ENCODE measurements around the gene RAD54L.
A peak's percentile ranks its signal among the peaks of the same experiment; 100 is the strongest.
"Not testable (repeated sequence)": the region's sequence is repeated elsewhere in the genome, so short reads cannot be mapped to it uniquely, and the experiment has no call there.

The RAD54L gene

DNA sequence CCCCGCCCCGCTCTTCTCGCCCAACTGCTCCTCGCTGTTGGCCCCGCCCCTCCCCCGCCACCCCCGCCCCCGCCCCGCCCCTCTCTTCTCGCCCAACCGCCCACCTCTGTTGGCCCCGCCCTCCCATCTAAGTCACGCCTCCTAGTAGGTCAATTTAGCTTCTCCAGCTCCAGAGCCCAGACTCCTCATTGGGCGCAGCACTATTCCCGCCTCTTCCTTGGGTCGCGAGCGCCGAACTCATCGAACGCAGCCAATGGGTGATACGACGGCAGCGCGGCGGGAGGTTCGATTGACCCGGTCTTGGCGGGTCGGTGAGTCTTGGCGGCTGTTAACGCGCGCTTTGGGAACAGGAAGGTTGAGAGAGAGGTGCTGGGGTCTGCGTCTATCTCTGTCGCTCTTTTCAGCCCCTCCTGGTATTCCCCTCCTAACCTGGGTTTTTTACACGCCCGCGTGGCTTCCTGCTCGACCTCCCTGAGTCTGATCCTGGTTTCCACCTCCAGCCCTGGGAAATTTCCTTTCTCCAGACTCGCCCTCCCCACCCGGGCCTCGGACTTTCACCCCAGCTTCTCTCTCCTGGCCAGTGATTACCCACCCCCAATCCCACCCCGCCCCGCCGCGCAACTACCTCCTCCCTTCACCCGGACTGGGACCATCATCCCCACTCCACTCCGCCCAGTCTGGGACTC, at the start of gene RAD54L:
Gene RAD54L, plus strand, starts transcription at position 328 of the 686 bp plus-strand sequence. CDS start 643 bp downstream, outside the sequence.
- peak; percentile 92 for DNase-seq

DNA sequence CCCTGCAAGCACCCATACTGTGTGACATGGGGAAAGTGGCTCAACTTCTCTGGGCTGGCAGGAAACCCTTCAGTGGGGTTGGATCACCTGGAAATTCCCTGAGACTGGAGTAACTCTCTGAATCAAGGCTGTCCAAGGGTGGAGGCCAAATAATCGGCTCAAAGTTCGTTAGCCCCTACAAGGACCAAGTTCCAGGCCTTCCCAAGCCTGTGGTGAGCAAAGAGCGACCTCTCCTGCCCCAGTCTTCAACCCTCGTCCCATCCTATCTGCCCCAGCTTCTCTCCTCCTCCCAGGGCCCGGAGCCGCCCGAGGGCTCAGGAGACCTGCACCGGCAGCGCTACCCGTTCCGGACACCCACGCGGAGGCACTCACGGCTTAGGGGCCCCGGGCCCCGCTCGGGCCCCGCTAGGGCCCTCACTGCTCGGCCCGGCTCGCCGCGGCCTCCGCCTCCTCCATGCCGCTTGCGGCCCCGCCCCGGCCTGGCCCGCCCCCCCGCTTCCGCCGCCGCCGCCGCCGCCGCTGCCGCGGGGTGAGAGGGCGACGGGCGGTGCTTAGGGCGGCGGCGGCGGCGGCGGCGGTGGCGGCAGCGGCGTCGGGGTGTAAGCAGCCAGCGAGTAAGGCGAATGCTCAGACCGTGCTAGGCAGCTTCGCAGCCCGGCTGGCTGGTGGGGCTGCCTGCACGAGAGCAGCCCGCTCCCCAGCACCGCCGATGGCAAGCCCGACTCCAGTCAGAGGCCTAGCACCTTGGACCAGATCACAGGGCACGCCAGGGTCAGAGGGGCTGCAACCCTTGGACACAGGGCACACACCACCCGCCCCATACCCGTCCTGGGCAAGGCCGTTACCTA, 49.4 kb upstream of the RAD54L start, which contains the start of gene POMGNT1:
Gene POMGNT1, minus strand, starts transcription at position 471 of the 848 bp plus-strand sequence. CDS start 613 bp downstream, outside the sequence.
- peak; percentile 76 for DNase-seq

DNA sequence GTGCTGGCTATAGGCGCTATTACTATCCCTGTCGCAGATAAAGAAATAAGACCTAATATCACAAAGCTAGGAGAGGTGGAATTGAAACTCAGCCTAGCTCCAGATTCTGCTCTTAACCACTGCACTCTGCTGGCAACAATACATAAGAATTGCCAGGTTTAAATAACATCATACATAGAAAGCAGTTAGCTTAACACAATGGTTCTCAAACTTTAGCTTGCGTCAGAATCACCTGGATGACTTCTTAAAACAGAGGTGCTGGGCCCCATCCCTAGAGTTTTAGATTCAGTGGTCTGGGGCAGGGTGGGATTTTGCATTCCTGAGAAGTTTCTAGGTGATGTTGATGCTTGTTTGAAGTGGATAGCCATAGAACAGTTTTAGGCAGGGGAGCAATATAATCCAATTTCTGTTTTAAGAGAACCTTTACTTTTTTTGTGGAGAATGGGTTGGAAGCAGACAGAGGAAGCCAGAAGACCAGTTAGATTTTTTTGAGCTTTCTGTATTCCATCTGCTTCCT, 48.3 kb upstream of the RAD54L start:
- no peak for DNase-seq

DNA sequence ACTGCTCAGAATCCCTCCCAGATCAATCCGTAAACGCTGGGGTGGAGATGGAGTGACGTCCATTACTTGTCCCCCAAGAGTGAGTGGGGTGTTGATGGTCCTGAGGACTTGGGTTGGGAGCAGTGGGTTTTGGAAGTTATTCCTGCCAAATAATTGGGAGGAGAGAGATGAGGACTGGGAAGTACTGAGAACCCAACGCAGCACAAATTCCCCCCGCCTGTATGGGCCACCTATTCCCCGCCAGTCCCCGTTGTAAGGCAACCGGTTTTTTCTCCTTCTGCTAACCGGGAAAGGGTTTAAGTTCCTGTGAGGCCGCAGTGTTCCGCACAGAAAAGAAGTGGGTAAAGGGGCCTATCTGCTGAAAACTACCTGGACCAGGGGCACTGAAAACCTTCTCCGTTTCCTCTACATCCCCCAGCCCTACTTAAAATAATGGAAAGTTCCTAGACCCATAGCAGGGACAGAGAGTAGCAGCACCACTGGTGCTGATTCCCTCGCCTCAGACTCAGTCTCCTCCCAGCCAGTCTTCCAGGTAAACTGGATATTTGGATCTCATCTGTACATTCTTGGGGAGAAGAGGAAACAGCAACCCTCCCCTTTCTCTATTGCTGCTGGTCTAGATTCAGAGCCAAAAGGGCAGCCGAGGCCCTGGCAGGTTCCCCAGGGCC, 43.7 kb upstream of the RAD54L start:
- DNase-seq, result no peak

DNA sequence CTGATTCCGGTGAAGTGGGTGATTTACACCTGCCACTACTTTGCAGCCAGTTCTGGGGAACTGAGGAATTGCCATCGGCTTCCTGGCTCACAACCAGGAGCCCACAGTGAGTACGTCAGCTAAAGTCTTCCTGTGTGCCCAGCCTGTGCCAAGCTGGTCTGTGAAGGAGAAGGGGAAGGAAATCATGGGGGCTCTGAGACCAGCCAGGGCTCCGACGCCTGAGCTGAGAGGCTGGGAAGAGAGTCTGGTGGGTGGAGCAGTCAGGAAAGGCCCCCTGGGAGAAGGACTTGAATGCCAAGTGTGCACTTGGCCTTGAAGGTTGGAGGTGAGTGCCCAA, 43.2 kb upstream of the RAD54L start:
- DNase-seq, result no peak

DNA sequence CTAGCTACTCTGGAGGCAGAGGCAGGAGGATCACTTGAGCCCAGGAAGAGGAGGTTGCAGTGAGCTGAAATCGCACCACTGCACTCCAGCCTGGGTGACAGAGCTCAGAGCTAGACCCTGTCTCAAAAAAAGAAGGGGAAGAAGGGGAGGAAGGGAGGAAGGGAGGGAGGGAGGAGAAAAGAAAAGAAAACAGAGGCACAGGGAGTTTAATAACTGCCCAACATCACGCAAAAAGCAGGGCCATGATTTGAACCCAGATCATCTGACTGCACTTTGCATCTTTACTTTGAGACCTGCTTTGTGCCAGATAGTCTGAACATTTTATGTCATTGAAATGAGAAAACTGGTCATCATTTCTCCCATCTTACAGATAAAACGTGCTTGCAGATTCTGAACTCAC, 42.4 kb upstream of the RAD54L start:
- DNase-seq, result no peak

DNA sequence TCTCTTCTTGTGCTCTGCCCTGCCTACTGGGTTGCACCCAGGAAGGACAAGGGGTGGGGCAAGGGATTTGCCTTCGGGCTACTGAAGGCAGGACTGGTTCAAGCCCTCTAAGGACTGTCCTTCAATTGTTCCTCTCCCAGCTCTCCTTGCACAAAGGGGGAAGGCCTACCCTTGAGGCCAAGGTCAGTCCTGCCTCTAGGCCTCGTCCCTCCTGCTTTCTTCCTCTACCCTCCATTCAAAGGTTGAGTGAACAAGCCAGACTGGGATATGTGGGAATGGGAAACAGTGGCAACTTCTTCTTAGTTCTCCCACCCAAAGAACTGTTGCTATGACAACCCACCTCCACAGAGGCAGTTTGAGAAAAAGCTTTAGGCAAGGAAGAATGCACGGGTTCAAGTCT, 41.8 kb upstream of the RAD54L start:
- no peak for DNase-seq

DNA sequence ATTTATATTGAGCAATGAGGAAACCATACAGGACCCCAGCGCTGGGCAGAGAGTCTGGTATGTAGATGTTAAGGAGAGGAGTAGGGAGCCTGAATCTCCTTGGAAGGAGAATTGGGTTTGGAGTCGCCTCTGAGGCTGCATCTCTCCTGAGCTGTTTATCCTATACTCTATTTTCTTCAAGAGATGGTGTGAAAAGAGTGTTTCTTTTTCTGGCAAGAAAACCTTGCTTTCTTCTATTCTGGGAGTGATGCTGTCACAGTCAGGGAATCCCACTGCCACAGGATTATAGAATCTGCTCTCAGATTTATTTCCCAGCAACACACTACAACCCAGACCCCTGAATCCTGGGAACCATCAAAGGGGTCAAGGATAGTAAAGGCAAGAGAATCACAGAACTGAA, 41.2 kb upstream of the RAD54L start:
- no peak for DNase-seq

DNA sequence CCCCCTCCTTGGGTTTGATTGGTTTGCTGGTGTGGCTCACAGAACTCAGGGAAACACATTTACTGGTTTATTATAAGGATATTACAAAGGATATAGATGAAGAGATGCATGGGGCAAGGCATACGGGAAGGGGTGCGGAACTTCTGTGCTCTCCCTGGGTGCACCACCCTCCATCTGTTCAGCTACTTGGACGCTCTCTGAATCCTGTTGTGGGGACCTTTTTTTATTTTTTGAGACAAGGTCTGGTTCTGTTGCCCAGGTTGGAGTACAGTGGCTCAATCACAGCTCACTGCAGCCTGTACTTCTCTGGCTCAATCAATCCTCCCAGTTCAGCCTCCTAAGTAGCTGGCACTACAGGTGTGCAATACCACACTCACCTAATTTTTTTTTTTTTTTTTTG, 37.0 kb upstream of the RAD54L start:
- DNase-seq, result no peak

DNA sequence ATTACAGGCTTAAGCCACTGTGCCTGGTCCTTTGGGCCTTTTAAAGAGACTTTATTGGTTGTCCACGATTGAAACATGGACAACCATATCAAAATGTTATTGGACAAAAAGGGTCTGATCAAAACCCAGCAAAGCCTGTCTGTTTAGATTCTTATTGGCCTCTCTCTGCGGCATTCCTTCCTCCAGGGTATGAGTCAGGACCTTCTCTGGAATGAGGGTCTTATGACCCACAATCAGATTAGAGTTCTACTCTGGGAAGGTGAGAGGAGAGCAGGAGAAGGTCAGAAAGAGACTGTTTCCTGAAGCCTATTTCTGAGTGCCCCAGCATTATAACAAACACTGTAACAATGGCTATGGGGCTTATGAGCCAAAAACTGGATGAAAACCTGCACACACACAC, 36.5 kb upstream of the RAD54L start:
- no peak for DNase-seq

DNA sequence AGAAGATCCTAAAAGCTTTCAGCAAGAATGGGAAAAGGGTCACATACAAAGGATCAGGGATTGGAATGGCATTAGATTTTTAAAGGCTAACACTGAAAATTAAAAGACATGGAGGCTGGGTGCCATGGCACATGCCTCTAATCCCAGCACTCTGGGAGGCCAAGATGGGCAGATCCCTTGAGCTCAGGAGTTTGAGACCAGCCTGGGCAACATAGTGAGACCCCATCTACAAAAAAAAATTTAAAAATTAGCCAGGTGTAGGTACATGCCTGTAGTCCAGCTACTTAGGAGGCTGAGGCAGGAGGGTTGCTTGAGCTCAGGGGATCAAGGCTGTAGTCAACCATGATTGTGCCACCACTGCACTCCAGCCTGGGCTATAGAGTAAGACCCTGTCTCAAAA, 32.1 kb upstream of the RAD54L start:
- DNase-seq, result no peak

DNA sequence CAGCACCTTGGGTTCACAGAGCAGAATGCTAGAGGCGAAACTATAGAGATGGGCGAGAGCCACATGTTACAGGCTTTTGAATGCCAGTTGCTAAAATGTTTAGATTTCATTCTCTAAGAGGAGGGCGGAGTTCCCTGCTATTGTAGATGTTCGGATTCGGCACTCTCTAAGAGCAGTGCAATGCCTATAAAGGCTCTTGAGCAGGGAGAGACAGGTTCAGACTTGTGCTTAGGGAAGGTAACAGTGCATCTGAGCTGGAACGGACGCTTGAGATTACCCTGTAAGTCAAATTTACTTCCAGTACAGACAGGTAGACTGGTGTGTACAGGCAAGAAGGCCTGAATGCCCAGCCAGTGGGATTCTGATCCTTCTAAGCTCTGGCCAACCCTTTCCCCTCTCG, 29.1 kb upstream of the RAD54L start:
- DNase-seq, result no peak

DNA sequence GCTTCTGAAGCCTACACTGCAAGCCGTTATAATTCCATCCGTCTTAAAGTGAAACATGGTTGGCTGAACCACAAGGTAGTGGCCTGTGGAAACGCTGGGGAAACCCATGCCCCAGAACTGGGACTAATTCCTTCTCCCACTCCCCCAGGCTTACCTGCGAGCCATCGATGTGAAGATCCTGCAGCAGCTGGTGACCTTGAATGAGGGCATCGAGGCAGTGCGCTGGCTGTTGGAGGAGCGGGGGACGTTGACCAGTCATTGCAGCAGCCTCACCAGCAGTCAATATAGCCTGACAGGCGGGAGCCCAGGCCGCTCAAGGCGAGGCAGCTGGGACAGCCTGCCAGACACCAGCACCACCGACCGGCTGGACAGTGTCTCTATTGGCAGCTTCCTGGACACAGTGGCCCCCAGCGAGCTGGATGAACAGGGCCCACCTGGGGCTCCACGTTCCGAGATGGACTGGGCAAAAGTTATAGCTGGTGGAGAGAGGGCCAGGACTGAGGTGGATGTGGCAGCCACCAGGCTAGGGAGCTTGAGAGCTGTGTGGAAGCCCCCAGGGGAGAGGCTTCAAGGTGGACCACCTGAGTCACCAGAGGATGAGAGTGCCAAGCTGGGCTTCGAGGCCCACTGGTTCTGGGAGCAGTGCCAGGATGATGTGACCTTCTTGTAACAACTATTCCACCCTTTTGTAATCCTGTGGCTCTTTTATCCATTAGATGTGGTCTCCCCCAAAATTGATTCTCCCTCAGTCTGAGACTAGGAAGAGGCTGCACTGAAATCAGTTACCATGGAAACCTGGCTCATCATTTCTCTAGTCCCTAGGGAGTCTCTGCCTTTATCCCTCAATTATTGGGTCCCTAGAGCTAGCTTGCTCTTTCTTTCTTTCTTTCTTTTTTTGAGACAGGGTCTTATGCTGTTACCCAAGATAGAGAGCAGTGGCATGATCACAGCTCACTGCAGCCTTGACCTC, 27.7 kb upstream of the RAD54L start:
- no peak for DNase-seq

DNA sequence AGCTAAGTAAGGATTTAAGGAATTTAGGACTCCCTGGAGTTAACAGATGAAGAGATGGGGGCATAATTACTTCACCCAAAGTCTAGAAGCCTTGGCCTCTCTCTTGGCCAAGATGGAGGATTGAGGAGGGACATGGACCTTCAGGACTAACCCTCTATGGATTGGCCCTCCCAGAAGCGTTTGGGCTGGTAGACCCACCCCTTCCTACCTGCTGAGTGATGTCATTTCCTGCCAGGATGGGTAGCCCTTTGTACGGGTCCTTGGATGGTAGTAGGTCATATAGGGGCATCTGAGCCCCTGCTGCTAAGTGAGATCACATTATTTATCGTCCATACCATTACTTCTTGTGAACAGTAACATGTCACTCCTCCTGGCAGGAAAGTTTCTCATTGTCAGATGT, 26.8 kb upstream of the RAD54L start:
- no peak for DNase-seq

DNA sequence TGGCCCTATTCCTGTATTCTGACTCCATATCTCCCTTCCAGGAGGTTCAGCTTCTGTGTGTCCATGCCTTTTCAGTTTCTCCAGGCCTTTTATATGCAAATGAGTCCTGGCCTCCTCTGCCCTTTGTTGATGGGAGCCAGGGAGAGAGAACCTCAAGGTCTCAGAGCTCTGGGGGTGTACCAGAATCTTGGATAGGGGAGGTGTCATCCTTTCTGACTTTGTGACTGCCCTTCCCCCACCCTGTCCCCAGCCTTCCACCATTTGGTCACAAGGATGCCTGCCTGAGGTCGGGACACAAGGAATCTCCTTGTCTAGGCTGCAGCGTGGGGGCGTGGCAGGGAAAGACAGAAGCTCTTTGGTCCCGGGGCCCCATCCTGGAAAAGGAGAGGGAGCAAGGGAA, 25.8 kb upstream of the RAD54L start:
- no peak for DNase-seq

DNA sequence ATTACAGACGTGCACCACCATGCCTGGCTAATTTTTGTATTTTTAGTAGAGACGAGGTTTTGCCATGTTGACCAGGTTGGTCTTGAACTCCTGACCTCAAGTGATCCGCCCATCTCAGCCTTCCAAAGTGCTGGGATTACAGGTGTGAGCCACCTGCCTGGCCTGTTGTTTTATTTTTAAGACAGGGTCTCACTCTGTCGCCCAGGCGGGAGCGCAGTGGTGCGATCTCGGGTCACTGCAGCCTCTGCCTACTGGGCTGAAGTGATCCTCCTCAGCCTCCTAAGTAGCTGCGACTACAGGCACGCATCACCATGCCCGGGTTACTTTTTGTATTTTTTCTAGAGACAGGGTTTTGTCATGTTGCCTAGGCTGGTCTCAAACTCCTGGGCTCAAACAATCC, 24.5 kb upstream of the RAD54L start:
- DNase-seq, result not testable (repeated sequence)

DNA sequence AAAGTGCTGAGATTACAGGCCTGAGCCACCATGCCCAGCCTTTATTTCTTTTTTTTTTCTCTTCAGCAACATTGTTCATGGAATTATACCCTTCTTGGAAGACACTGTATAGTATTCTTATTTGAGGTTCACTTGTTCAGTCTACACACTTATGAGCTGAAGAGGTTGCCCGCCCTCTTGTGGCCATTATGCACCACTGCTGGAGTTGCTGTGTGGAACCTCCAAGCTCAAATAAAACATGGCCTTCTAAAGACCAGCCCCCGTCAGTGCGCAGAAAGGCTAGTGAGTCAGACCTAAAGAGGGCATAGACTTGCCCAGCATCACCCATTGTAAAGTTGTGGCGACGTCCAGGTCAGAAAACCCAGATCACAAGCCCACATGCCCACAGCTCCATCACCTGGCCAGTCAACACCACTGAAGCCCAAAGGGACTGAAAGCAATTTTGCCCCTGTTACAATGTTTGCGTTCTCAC, 24.1 kb upstream of the RAD54L start:
- peak; percentile 16 for DNase-seq

DNA sequence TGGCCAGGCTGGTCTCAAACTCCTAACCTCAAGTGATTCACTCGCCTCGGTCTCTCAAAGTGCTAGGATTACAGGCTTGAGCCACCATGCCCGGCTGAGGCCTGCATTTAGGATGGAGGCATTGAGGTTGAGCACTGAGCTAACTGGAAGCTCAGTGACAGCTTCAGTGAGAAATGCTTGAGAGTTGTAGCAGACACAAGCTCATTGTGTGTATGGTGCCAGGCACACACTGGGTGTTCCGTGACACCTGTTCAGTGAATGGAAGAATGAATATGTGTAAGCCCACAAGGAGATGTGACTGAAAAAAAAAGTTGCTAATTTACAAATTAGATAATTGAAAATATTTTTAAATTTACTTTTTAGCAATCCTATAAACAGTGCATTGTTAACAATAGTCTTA, 22.6 kb upstream of the RAD54L start:
- DNase-seq, result no peak

DNA sequence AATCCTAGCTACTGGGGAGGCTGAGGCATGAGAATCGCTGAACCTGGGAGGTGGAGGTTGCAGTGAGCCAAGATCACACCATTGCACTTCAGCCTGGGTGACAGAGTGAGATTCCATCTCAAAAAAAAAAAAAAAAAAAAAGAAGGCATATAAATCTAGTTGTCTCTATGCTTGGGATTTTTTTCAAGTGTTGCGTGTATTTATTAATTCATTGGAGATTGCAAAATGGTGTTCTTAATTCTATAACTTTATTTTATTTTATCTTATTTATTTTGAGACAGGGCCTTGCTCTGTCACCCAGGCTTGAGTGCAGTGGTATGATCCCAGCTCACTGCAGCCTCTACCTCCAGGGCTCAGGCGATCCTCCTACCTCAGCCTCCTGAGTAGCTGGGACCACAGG, 16.3 kb upstream of the RAD54L start:
- DNase-seq, result not testable (repeated sequence)

DNA sequence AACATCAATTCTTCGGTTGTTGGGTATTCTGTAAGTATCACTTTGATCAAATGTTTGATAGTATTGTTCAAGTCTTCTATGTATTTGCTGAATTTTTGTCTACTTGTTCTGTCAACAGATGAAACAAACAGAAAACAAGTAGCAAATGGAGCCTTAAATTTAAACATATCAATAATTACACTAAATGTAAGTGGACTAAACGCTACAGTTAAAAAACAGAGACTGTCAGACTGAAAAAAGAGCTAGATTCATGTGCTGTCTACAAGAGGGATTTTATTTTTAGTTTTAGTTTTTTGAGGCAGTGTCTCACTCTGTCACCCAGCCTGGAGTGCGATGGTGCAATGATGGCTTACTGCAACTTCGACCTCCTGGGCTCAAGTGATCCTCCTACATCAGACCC, 10.7 kb upstream of the RAD54L start:
- DNase-seq, result no peak

DNA sequence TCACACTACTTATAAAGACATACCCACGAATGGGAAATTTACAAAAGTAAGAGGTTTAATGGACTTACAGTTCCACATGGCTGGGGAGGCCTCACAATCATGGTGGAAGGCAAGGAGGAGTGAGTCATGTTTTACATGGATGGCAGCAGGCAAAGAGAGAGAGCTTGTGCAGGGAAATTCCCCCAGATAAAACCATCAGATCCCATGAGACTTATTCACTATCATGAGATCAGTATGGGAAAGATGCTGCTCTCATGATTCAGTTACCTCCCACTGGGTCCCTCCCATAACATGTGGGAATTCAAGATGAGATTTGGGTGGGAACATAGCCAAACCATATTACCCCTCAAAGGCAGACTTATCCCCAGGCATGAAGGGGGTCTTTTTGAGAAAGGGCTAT, 8.7 kb upstream of the RAD54L start:
- not testable (repeated sequence) for DNase-seq

DNA sequence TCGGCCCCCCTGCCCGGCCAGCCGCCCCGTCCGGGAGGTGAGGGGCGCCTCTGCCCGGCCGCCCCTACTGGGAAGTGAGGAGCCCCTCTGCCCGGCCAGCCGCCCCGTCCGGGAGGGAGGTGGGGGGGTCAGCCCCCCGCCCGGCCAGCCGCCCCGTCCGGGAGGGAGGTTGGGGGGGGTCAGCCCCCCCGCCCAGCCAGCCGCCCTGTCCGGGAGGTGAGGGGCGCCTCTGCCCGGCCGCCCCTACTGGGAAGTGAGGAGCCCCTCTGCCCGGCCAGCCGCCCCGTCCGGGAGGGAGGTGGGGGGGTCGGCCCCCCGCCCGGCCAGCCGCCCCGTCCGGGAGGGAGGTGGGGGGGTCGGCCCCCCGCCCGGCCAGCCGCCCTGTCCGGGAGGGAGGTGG, 5.8 kb upstream of the RAD54L start:
- DNase-seq, result not testable (repeated sequence)

All from activated effector memory CD4-positive, alpha-beta T cell treated with Interleukin-2 at 50 U/mL for 16 hours (primary cell).